Breast epithelium (tissue), 4 donors: Measurements from ENCODE around the gene TNFRSF25. TPM values are rescaled to one million over a fixed set of nuclear protein-coding genes. Genes with fewer than 3 reads are reported as not detected.
"Not testable (repeated sequence)": the region's sequence is repeated elsewhere in the genome, so short reads cannot be mapped to it uniquely, and the experiment has no call there.

ENCODE experiments used
- DNase-seq, 2 donors: peaks; one replicate each; pipeline ENCODE4 v3.0.0-alpha.2; 2019; ENCODE audit warnings: low spot score in 2 of 2
- H3K27ac ChIP-seq, 2 donors: fragments of 200-600 bp; sonication (generic) in 1 of 2; one replicate each; pipeline ENCODE4 v1.5.1; 2016 to 2019; ENCODE audit warnings: mild to moderate bottlenecking in 1 of 2
- H3K27me3 ChIP-seq, 2 donors: fragments of 200-600 bp; sonication (generic) in 1 of 2; one replicate each; pipeline versions ENCODE4 v1.5.1 to v1.6.0; 2017 to 2019; ENCODE audit warnings: control low read depth in 1 of 2, mild to moderate bottlenecking in 1 of 2
- H3K36me3 ChIP-seq: fragments of 200-600 bp; one replicate; pipeline ENCODE4 v1.5.1; 2019
- H3K4me1 ChIP-seq, 2 donors: fragments of 200-600 bp; sonication (generic); one replicate each; pipeline ENCODE4 v1.5.1; 2016 to 2019; ENCODE audit warnings: control low read depth in 1 of 2
- H3K4me3 ChIP-seq, 3 donors: fragments of 200-600 bp; sonication (generic); 1 replicate in 2 of 3; 2 replicates in 1 of 3; pipeline ENCODE4 v1.5.1; 2016 to 2019; ENCODE audit warnings: mild to moderate bottlenecking in 3 of 3, moderate library complexity in 2 of 3
- H3K9me3 ChIP-seq, 2 donors: fragments of 200-600 bp; sonication (generic) in 1 of 2; one replicate each; pipeline ENCODE4 v1.5.1; 2016 to 2019; ENCODE audit warnings: control low read depth in 1 of 2
- POLR2A ChIP-seq: fragments of 450-650 bp; IDR thresholded peaks from one replicate; pipeline ENCODE4 v1.6.1; 2016; ENCODE audit warnings: antibody characterized with exemption, mild to moderate bottlenecking, moderate library complexity
- POLR2AphosphoS5 ChIP-seq, 3 donors: sonication (generic); formaldehyde crosslinking; IDR thresholded peaks; one replicate each; pipeline ENCODE4 v1.6.1; 2017; ENCODE audit warnings: antibody characterized with exemption in 3 of 3
- intact Hi-C: fragments of 100-400 bp; cut with DNase I; formaldehyde crosslinking; loops from one replicate; pipeline ENCODE4 v1.15.1; 2023; ENCODE audit warnings: low total_unique reads
- total RNA-seq, 3 donors: library from RNA; depleted of rRNA; stranded (reverse); fragments of >200 nt; gene quantifications; one replicate each; pipeline ENCODE4 v1.1.0, GENCODE V29; 2016
- TF ChIP-seq, protein P1 (sequence below), 3 donors: fragments of 450-650 bp; IDR thresholded peaks; one replicate each; pipeline ENCODE4 v1.5.1; 2016 to 2017; ENCODE audit warnings: antibody characterized with exemption in 3 of 3, mild to moderate bottlenecking in 3 of 3, moderate library complexity in 3 of 3

TNFRSF25 gene
- total RNA-seq, 3 donors from 2014 or later: 3.8 to 13.1 (median 12.4) TPM

DNA sequence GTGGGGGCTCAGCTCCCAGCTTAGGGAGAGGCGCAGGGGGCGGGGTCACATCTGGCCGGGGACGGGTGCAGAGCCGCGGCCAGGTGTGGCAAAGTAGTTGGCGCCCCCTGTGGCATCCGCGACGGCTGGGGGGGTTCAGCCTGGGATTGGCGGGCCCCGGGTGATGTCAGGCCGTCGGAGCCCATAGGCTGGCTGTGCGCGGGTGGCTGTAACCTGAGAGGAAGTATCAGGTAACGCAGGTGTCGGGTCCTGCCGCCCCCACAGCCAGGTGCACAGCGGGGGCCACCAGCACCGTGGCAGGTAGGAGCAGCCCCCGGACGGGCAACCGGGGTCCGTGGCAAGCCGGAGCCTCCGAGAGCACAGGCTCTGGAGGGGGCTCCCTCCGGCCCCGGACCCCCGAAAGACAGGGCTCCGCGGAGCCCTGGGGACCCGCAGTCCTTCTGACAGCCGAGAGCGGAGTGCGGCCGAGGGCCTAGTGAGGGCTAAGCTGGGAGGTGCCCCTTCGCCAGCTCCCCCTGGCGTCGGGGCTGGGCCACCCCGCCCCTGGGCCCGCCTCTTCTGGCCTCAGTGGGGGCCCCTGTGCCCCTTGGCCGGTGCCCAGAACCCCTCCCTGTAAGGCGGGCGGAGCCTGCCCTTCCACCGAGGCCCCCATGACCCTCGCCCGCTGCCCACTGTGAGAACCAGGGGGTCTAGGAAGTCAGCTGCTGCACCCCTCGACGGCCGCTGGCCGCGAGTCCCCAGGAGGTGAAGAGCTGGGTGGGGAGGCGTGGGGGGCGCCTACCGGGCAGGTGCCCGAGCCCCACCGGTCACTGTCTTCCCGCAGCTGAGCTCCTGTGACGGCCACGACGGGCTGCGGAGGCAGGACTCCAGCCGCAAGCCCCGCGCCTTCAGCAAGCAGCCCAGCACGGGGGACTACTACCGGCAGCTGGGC is 17.9 kb downstream of the TNFRSF25 start:
- no peaks in the 10 kb centered on the region for H3K9me3 ChIP-seq
- no peak overlapping the region for H3K27ac ChIP-seq
- peak overlapping the region in 2 of 3 donors; percentile 37 to 60 for H3K4me3 ChIP-seq
- H3K27me3 ChIP-seq: peaks cover 5 to 50% of the 10 kb centered on the region in 2 donors
- DNase-seq: no peak
- no peaks in the 10 kb centered on the region for H3K4me1 ChIP-seq
- H3K36me3 ChIP-seq: no peaks in the 10 kb centered on the region
- TF ChIP-seq POLR2A (no peak), POLR2AphosphoS5 (IDR thresholded peaks at IDR 0.05) (no peak)
- TF ChIP-seq, protein P1, sequence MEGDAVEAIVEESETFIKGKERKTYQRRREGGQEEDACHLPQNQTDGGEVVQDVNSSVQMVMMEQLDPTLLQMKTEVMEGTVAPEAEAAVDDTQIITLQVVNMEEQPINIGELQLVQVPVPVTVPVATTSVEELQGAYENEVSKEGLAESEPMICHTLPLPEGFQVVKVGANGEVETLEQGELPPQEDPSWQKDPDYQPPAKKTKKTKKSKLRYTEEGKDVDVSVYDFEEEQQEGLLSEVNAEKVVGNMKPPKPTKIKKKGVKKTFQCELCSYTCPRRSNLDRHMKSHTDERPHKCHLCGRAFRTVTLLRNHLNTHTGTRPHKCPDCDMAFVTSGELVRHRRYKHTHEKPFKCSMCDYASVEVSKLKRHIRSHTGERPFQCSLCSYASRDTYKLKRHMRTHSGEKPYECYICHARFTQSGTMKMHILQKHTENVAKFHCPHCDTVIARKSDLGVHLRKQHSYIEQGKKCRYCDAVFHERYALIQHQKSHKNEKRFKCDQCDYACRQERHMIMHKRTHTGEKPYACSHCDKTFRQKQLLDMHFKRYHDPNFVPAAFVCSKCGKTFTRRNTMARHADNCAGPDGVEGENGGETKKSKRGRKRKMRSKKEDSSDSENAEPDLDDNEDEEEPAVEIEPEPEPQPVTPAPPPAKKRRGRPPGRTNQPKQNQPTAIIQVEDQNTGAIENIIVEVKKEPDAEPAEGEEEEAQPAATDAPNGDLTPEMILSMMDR (IDR thresholded peaks at IDR 0.05): no peak
- intact Hi-C loops: no loop called here

DNA sequence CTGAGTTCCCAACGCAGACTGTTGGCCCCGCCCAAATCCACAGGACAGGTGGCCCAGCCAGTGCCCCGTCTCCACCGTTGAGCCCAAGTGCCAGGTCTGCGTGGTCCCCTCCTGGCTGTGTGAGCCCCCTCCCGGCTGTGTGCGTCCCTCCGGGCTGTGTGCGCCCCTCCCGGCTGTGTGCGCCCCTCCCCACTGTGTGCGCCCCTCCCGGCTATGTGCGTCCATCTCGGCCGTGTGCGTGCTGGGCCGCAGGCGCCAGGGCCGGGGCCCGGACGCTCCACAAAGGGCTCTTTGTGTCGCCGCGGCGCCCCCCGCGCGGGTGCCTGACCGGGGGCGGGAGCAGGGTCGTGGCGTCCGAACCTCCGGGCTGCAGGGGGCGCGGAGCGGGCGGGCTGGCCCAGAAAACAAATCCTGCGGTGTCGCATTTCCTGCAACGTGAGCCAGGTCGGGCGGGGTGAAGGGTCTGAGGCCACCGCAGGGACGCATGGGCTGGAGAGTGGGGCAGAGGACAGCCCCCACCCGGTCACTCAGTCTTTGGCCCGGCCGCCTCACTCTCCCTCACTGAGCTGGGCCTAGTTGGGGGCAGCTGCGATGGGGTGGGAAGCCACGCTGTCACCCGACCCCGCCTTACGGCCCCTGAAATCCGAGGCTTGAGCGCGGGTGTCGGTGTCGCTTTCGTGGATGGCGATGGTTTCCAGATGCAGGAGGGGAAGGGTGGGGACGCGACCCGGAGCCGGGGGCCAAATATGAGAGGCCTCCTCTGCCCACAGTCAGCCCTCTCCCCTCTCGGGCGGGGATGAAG is 18.8 kb downstream of the TNFRSF25 start:
- no peak for DNase-seq
- Histone ChIP-seq H3K27me3 (peaks cover 5 to 41% of the 10 kb centered on the region in 2 donors), H3K27ac (no peak overlapping the region), H3K36me3 (no peaks in the 10 kb centered on the region), H3K4me1 (no peaks in the 10 kb centered on the region), H3K9me3 (no peaks in the 10 kb centered on the region), H3K4me3 (peak overlapping the region in 2 of 3 donors; percentile 37 to 60)
- no peak for TF ChIP-seq POLR2AphosphoS5 (IDR thresholded peaks at IDR 0.05)
- TF ChIP-seq, protein P1 (IDR thresholded peaks at IDR 0.05): no peak
- no peak for TF ChIP-seq POLR2A
- intact Hi-C loops: no loop called here

DNA sequence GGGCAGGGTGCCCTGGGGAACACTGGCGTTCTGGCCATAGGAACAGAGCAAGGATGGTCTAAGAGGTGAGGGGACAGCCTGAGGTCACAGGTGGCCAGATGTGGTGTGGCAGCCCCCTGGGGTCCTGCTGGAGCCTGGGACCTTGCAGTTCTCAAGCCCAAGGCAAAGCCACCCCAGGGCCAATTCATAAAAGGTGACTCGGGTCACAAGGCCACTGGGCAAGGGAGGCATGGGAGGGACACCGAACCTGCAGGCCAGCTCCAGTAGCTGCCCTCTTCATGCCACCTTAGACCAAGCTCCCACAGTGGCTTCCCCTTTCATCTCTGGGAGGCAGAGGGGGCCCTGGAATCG is 19.3 kb downstream of the TNFRSF25 start:
- DNase-seq: no peak
- no peaks in the 10 kb centered on the region for H3K9me3 ChIP-seq
- peak overlapping the region in 2 of 3 donors; percentile 37 to 60 for H3K4me3 ChIP-seq
- intact Hi-C loops: no loop called here
- no peak for TF ChIP-seq POLR2A
- TF ChIP-seq, protein P1 (IDR thresholded peaks at IDR 0.05): no peak
- no peak for TF ChIP-seq POLR2AphosphoS5 (IDR thresholded peaks at IDR 0.05)
- peaks cover 5 to 37% of the 10 kb centered on the region in 2 donors for H3K27me3 ChIP-seq
- H3K4me1 ChIP-seq: no peaks in the 10 kb centered on the region
- H3K27ac ChIP-seq: no peak overlapping the region
- H3K36me3 ChIP-seq: no peaks in the 10 kb centered on the region

DNA sequence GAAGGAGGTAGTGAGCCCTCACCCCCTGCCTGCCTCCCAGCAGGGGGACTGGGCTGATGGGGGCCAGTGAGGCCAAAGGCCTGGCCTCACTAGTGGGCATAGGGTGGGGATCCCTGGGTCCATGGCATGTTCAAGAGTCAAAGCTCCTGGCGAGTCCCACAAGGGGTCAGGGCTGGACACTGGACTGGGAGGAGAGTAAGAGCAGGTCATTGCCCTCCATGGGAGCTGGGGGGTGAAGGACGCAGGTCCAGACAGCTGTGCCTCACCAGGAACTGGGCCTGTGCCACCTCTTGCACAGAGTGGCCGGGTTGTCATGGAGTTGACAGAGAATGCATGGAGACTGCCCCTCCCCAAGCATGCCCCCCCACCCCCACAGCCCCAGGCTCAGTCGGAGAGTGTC is 20.0 kb downstream of the TNFRSF25 start:
- peaks cover 5 to 30% of the 10 kb centered on the region in 2 donors for H3K27me3 ChIP-seq
- H3K4me3 ChIP-seq, intact Hi-C loops, H3K27ac ChIP-seq, H3K36me3 ChIP-seq, H3K4me1 ChIP-seq, DNase-seq, H3K9me3 ChIP-seq: not testable (repeated sequence)

DNA sequence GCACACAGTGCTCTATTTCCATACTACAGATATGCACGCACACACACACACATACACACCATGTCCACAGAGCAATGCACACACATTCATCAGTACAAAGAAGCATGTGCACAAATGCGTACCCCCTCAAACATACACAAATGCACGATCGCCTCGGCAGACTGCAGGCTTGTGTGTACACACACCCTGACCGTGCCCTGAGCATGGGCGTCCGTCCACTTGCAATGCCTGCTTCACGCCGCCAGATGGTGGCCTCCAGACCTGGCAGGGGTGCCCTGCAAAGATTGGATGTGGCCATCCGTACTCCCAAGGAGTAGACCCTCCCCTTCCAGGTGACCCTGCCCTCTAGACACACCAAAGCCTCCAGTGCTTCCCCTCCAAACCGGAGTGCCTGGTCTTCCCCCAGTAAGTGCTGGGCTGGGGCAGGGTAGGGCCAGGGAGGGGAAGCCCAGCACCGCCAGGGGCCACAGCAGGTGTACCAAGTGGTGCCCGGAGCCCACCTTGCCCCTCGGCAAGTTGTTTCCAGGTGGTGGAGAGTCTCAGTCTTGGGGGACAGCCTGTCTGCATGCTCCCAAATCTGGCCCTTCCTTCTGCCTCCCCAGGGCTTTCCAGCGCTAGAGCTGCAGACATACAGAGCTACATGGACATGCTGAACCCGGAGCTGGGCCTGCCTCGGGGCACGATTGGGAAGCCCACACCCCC is 20.8 kb downstream of the TNFRSF25 start:
- Histone ChIP-seq H3K4me1 (no peaks in the 10 kb centered on the region), H3K36me3 (no peaks in the 10 kb centered on the region), H3K4me3 (no peak overlapping the region), H3K27me3 (peaks cover 5 to 25% of the 10 kb centered on the region in 2 donors), H3K27ac (no peak overlapping the region), H3K9me3 (no peaks in the 10 kb centered on the region)
- TF ChIP-seq POLR2A: no peak
- TF ChIP-seq, protein P1 (IDR thresholded peaks at IDR 0.05): peak in 1 of 3 donors; percentile 35
- no peak for DNase-seq
- intact Hi-C loops: no loop called here
